Body of pancreas (tissue), 4 donors: ENCODE measurements around the gene FUT2. TPM values are rescaled to one million over a fixed set of nuclear protein-coding genes. Genes with fewer than 3 reads are reported as not detected.
"Not testable (repeated sequence)": the region's sequence is repeated elsewhere in the genome, so short reads cannot be mapped to it uniquely, and the experiment has no call there.

Experiments used
- ATAC-seq: fragments of 150-250 bp; one replicate; pipeline ENCODE4 v1.9.1; 2016
- DNase-seq, 4 donors: peaks; one replicate each; pipeline ENCODE4 v3.0.0-alpha.2; 2019
- H3K27ac ChIP-seq, 4 donors: fragments of 200-600 bp; sonication (generic); 1 replicate in 3 of 4; 2 replicates in 1 of 4; pipeline versions ENCODE4 v1.5.1 to v1.6.1; 2016 to 2019; ENCODE audit warnings: mild to moderate bottlenecking in 1 of 4, mixed read lengths in 1 of 4, moderate library complexity in 1 of 4
- H3K27me3 ChIP-seq, 2 donors: fragments of 200-600 bp; sonication (generic); one replicate each; pipeline ENCODE4 v1.6.0; 2016; ENCODE audit warnings: mild to moderate bottlenecking in 1 of 2
- H3K36me3 ChIP-seq, 2 donors: fragments of 200-600 bp; sonication (generic); replicated peaks in 1 of 2; 2 replicates each; pipeline ENCODE4 v1.5.1; 2016; ENCODE audit warnings: low read depth in 2 of 2; ENCODE audit not compliant: insufficient read depth in 1 of 2
- H3K4me1 ChIP-seq: fragments of 200-600 bp; sonication (generic); one replicate; pipeline ENCODE4 v1.6.0; 2016
- H3K4me3 ChIP-seq, 2 donors: fragments of 200-600 bp; sonication (generic); 1 replicate in 1 of 2; 2 replicates in 1 of 2; pipeline ENCODE4 v1.5.1; 2016 to 2019
- H3K9me3 ChIP-seq, 3 donors: fragments of 200-600 bp; sonication (generic); 1 replicate in 2 of 3; 2 replicates in 1 of 3; pipeline ENCODE4 v1.5.1; 2016
- POLR2A ChIP-seq, 3 donors: fragments of 450-650 bp; IDR thresholded peaks; one replicate each; pipeline ENCODE4 v1.6.1; 2016; ENCODE audit warnings: antibody characterized with exemption in 3 of 3, mild to moderate bottlenecking in 2 of 3
- WGBS, 2 donors: methylation state at CpG; one replicate each; pipeline ENCODE4 v1.1.5; 2017; 5-methylcytosine and 5-hydroxymethylcytosine counted together
- intact Hi-C: fragments of 100-400 bp; cut with DNase I; formaldehyde crosslinking; loops from one replicate; pipeline ENCODE4 v1.15.1; 2023
- total RNA-seq, 2 donors: library from RNA; depleted of rRNA; stranded (reverse); fragments of >200 nt; gene quantifications; one replicate each; pipeline ENCODE4 v1.1.0, GENCODE V29; 2016
- TF ChIP-seq, protein P1 (sequence below), 7 experiments: fragments of 450-650 bp in 4 of 7; fragments of 200-600 bp in 3 of 7; sonication (generic) in 3 of 7; IDR thresholded peaks; one replicate each; pipeline ENCODE4 v1.5.1; 2016 to 2019; ENCODE audit warnings: antibody characterized with exemption in 7 of 7

Gene FUT2
- total RNA-seq, 2 donors from 2014 or later = 2.0 to 3.4 TPM

GRCh38 chr19:48716562-48717291 is 21.0 kb downstream of the FUT2 start:
- intact Hi-C loops = no loop called here
- TF ChIP-seq, protein P1, sequence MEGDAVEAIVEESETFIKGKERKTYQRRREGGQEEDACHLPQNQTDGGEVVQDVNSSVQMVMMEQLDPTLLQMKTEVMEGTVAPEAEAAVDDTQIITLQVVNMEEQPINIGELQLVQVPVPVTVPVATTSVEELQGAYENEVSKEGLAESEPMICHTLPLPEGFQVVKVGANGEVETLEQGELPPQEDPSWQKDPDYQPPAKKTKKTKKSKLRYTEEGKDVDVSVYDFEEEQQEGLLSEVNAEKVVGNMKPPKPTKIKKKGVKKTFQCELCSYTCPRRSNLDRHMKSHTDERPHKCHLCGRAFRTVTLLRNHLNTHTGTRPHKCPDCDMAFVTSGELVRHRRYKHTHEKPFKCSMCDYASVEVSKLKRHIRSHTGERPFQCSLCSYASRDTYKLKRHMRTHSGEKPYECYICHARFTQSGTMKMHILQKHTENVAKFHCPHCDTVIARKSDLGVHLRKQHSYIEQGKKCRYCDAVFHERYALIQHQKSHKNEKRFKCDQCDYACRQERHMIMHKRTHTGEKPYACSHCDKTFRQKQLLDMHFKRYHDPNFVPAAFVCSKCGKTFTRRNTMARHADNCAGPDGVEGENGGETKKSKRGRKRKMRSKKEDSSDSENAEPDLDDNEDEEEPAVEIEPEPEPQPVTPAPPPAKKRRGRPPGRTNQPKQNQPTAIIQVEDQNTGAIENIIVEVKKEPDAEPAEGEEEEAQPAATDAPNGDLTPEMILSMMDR (IDR thresholded peaks at IDR 0.05) = no peak
- TF ChIP-seq POLR2A (IDR thresholded peaks at IDR 0.05) = no peak
- no peaks in the 10 kb centered on the region for H3K36me3 ChIP-seq
- H3K27me3 ChIP-seq = no peaks in the 10 kb centered on the region
- H3K27ac ChIP-seq = peak overlapping the region in 3 of 4 donors; percentile 8 to 58 (median 21)
- H3K4me3 ChIP-seq = no peak overlapping the region
- ATAC-seq (no peak), DNase-seq (peak in 2 of 4 donors; percentile 20 to 42)
- H3K9me3 ChIP-seq = no peaks in the 10 kb centered on the region
- H3K4me1 ChIP-seq = peaks cover 49% of the 10 kb centered on the region
- WGBS, 2 donors = 26 to 27% methylated on average over 20 to 24 of the region's 24 CpGs

DNA sequence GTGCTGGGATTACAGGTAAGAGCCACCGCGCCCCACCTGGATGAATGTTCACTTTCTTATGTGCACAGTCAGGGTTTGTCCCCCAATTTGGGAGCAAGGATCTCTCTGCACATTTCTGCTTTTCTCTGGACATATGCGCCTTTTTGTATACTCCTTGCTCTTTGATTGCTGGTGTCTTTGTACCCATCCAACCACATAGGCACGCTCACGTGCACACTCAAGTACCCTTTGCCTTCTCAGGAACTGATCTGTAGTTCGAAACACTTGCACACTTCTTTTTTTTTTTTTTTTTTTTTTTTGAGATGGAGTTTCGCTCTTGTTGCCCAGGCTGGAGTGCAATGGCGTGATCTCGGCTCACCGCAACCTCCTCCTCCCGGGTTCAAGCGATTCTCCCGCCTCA is 22.3 kb downstream of the FUT2 start:
- H3K4me3 ChIP-seq, H3K36me3 ChIP-seq, H3K9me3 ChIP-seq, intact Hi-C loops, DNase-seq, H3K27ac ChIP-seq, ATAC-seq, H3K27me3 ChIP-seq: not testable (repeated sequence)
- 94 to 96% methylated on average over 12 to 13 of the region's 13 CpGs for WGBS, 2 donors
- peaks cover 48% of the 10 kb centered on the region for H3K4me1 ChIP-seq

DNA sequence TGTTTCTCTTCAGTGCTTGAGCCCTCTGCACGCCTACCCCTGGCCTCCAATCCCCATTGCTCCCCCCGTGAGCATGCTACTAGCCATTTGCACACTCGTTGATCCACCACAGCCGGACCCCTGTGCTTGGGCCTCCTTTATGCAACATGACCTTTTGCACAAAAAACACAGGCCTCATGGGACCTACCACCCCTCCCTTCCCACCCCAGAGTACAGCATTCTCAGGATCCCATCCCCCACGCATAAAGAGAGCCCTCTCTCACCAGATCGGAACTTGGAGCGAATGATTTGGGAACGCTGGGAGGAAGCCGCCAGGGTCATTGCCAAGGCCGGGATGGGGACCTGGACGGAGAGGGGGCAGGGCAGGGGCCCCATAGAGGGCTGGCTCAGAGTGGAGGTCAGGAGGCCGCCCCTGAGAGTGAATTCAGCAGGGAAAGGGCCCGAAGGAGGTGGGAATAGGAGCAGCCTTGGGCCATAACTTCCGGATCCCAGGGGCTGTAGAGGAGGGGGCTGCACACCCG is 23.0 kb downstream of the FUT2 start:
- WGBS, 2 donors = 47 to 56% methylated on average over 15 of the region's 15 CpGs
- Histone ChIP-seq H3K27me3 (no peaks in the 10 kb centered on the region), H3K4me1 (peaks cover 41% of the 10 kb centered on the region), H3K9me3 (no peaks in the 10 kb centered on the region), H3K27ac (no peak overlapping the region), H3K36me3 (no peaks in the 10 kb centered on the region), H3K4me3 (no peak overlapping the region)
- ATAC-seq = no peak
- DNase-seq = no peak
- TF ChIP-seq, protein P1 (IDR thresholded peaks at IDR 0.05) = no peak
- TF ChIP-seq POLR2A (IDR thresholded peaks at IDR 0.05) = no peak
- intact Hi-C loops = no loop called here

GRCh38 chr19:48719263-48720171 is 23.7 kb downstream of the FUT2 start, which contains the start of gene MAMSTR:
TSS of gene MAMSTR (minus strand) at chr19:48719725. CDS start at chr19:48719031, 694 bp downstream.
- DNase-seq = peak in 1 of 4 donors; percentile 31

More at GRCh38 chr19:48719263-48720171, 23.7 kb downstream of the FUT2 start, which contains the start of gene MAMSTR:
- 58 to 67% methylated on average over 9 to 33 of the region's 33 CpGs for WGBS, 2 donors
- intact Hi-C loops = no loop called here
- Histone ChIP-seq H3K36me3 (no peaks in the 10 kb centered on the region), H3K27ac (peak within 1 kb of the TSS in 3 of 4 donors; percentile 72 to 91 (median 88)), H3K27me3 (no peaks in the 10 kb centered on the region), H3K4me3 (no peak within 1 kb of the TSS), H3K4me1 (peaks cover 40% of the 10 kb centered on the region), H3K9me3 (no peaks in the 10 kb centered on the region)
- no peak for TF ChIP-seq POLR2A (IDR thresholded peaks at IDR 0.05)
- TF ChIP-seq, protein P1 (IDR thresholded peaks at IDR 0.05) = peak in 1 of 7 experiments; percentile 8
- no peak for ATAC-seq
